HCT116 (cell line): Measurements from ENCODE around the gene KLRD1. TPM values are rescaled to one million over a fixed set of nuclear protein-coding genes. Genes with fewer than 3 reads are reported as not detected.

ENCODE experiments used
- ATAC-seq: fragments of 200-7000 bp; cut with Tn5 transposase; 2 replicates; pipeline ENCODE4 v1.9.1; 2020; ENCODE audit warnings: mild to moderate bottlenecking, moderate library complexity
- BruUV-seq: library from RNA; stranded (reverse); fragments of 400-500 nt; replicated peaks from 2 replicates; lab custom pipeline; 2021; lab: Mats Ljungman, UMichigan
- CTCF ChIA-PET: fragments of 300-600 bp; sonication (Branson Sonifier 250); formaldehyde crosslinking; loops from one replicate; lab custom pipeline; 2021; ENCODE audit warnings: antibody characterized with exemption; lab: Charles Lee
- POLR2A ChIA-PET: fragments of 300-600, 350-600 bp; sonication (Branson Sonifier 250); formaldehyde crosslinking; loops from one replicate; lab custom pipeline; 2021; ENCODE audit warnings: antibody characterized with exemption; lab: Charles Lee
- RAD21 ChIA-PET, 2 experiments: fragments of 300-600 bp; sonication (Branson Sonifier 250); formaldehyde crosslinking; loops; one replicate each; lab custom pipeline; 2023; ENCODE audit warnings: low total read pairs in 2 of 2; ENCODE audit not compliant: uncharacterized antibody in 2 of 2, unreplicated experiment in 2 of 2, low non-redundant PET in 1 of 2; lab: Charles Lee
- DNase-seq: peaks from one replicate; pipeline ENCODE4 v3.0.0-alpha.2; 2010; ENCODE audit warnings: low read depth, low spot score
- H2AFZ ChIP-seq: fragments of 200-600 bp; shearing (Covaris generic), sonication (generic); 2 replicates; pipeline ENCODE4 v1.6.1; 2017; ENCODE audit warnings: low read depth, mixed run types, mixed read lengths, antibody characterized with exemption, low read length; ENCODE audit not compliant: poor library complexity, severe bottlenecking
- H3K27ac ChIP-seq: 2 replicates; pipeline ENCODE4 v1.5.1; 2012; ENCODE audit warnings: low read depth, low read length
- H3K27me3 ChIP-seq: fragments of 200-600 bp; sonication (generic); 2 replicates; pipeline ENCODE4 v1.6.1; 2016; ENCODE audit warnings: mixed run types, low read length, mixed read lengths; ENCODE audit not compliant: insufficient read depth
- H3K36me3 ChIP-seq, 2 experiments: fragments of 200-500 bp in 1 of 2; fragments of 200-600 bp in 1 of 2; sonication (Bioruptor generic) in 1 of 2; sonication (generic) in 1 of 2; 2 replicates each; pipeline versions ENCODE4 v1.5.1 to v1.6.1; 2014 to 2016; ENCODE audit warnings: low read length in 2 of 2, inconsistent platforms in 1 of 2, mixed read lengths in 1 of 2, mixed run types in 1 of 2; ENCODE audit not compliant: insufficient read depth in 2 of 2, control insufficient read depth in 1 of 2
- H3K4me1 ChIP-seq, 2 experiments: fragments of 200-600 bp in 1 of 2; sonication (generic) in 1 of 2; 2 replicates each; pipeline versions ENCODE4 v1.5.1 to v1.6.1; 2012 to 2017; ENCODE audit warnings: low read length in 2 of 2, inconsistent platforms in 1 of 2, mild to moderate bottlenecking in 1 of 2, mixed read lengths in 1 of 2, mixed run types in 1 of 2, moderate library complexity in 1 of 2; ENCODE audit not compliant: insufficient read depth in 2 of 2, control insufficient read depth in 1 of 2
- H3K4me2 ChIP-seq: fragments of 200-600 bp; sonication (generic); 2 replicates; pipeline ENCODE4 v1.6.1; 2017; ENCODE audit warnings: mixed run types, low read length, mixed read lengths
- H3K4me3 ChIP-seq, 2 experiments: fragments of 200-600 bp in 1 of 2; sonication (generic) in 1 of 2; replicated peaks in 1 of 2; 2 replicates each; pipeline ENCODE4 v1.5.1; 2011 to 2016; ENCODE audit warnings: low read length in 2 of 2, control low read depth in 1 of 2, low read depth in 1 of 2, mild to moderate bottlenecking in 1 of 2, mixed read lengths in 1 of 2, mixed run types in 1 of 2
- H3K79me2 ChIP-seq: fragments of 200-600 bp; sonication (generic); 2 replicates; pipeline ENCODE4 v1.6.1; 2017; ENCODE audit warnings: mild to moderate bottlenecking, mixed run types, low read length, moderate library complexity, mixed read lengths; ENCODE audit not compliant: insufficient read depth
- H3K9ac ChIP-seq: fragments of 200-600 bp; sonication (generic); 2 replicates; pipeline ENCODE4 v1.6.1; 2016; ENCODE audit warnings: low read length, mixed read lengths
- H3K9me2 ChIP-seq: fragments of 200-600 bp; sonication (generic), shearing (Covaris generic); 2 replicates; pipeline ENCODE4 v1.6.1; 2017; ENCODE audit warnings: mixed run types, mild to moderate bottlenecking, moderate library complexity; ENCODE audit not compliant: insufficient read depth
- H3K9me3 ChIP-seq, 2 experiments: fragments of 200-500 bp in 1 of 2; fragments of 200-600 bp in 1 of 2; sonication (Bioruptor generic) in 1 of 2; sonication (generic) in 1 of 2; 2 replicates each; pipeline ENCODE4 v1.6.1; 2014 to 2017; ENCODE audit warnings: low read length in 2 of 2, mixed read lengths in 2 of 2, inconsistent platforms in 1 of 2, low read depth in 1 of 2, mild to moderate bottlenecking in 1 of 2, mixed run types in 1 of 2, moderate library complexity in 1 of 2; ENCODE audit not compliant: control insufficient read depth in 1 of 2, insufficient read depth in 1 of 2
- H4K20me1 ChIP-seq: fragments of 200-600 bp; sonication (generic), shearing (Covaris generic); 2 replicates; pipeline ENCODE4 v1.6.1; 2017; ENCODE audit warnings: mixed run types, mild to moderate bottlenecking, moderate library complexity; ENCODE audit not compliant: insufficient read depth
- ATF3 ChIP-seq: IDR thresholded peaks from 2 replicates; pipeline ENCODE4 v1.6.1; 2012
- CBX3 ChIP-seq: IDR thresholded peaks from 2 replicates; pipeline ENCODE4 v1.6.1; 2012; ENCODE audit warnings: low read depth
- CEBPB ChIP-seq: IDR thresholded peaks from 2 replicates; pipeline ENCODE4 v1.6.1; 2012; ENCODE audit warnings: low read depth
- ELF1 ChIP-seq: IDR thresholded peaks from 2 replicates; pipeline ENCODE4 v1.6.1; 2012; ENCODE audit warnings: low read depth, borderline replicate concordance
- EZH2 ChIP-seq: fragments of 200-600 bp; sonication (generic); IDR thresholded peaks from 2 replicates; pipeline ENCODE4 v1.6.1; 2017; ENCODE audit warnings: antibody characterized with exemption, mixed run types
- JUND ChIP-seq: IDR thresholded peaks from 2 replicates; pipeline ENCODE4 v1.6.1; 2012
- MAX ChIP-seq: IDR thresholded peaks from 2 replicates; pipeline ENCODE4 v1.6.1; 2012
- POLR2A ChIP-seq: IDR thresholded peaks from 2 replicates; pipeline ENCODE4 v1.7.0; 2011; ENCODE audit warnings: borderline replicate concordance; ENCODE audit not compliant: insufficient read depth, insufficient read length; ENCODE audit errors: extremely low read depth
- POLR2AphosphoS5 ChIP-seq: IDR thresholded peaks from 2 replicates; pipeline ENCODE4 v1.6.1; 2011; ENCODE audit warnings: mild to moderate bottlenecking, low read depth, low read length, moderate library complexity
- RAD21 ChIP-seq: IDR thresholded peaks from 2 replicates; pipeline ENCODE4 v1.6.1; 2012; ENCODE audit warnings: low read depth, mild to moderate bottlenecking
- REST ChIP-seq: IDR thresholded peaks from 2 replicates; pipeline ENCODE4 v1.6.1; 2012; ENCODE audit warnings: low read depth
- SIN3A ChIP-seq: IDR thresholded peaks from 2 replicates; pipeline ENCODE4 v1.6.1; 2012; ENCODE audit warnings: low read depth
- SRF ChIP-seq: IDR thresholded peaks from 2 replicates; pipeline ENCODE4 v1.6.1; 2012; ENCODE audit warnings: low read depth
- YY1 ChIP-seq: IDR thresholded peaks from 2 replicates; pipeline ENCODE4 v1.6.1; 2011; ENCODE audit warnings: low read length, low read depth, moderate library complexity, mild to moderate bottlenecking; ENCODE audit not compliant: insufficient replicate concordance; ENCODE audit errors: extremely low read depth
- ZFX ChIP-seq: fragments of 450-650 bp; IDR thresholded peaks from 2 replicates; pipeline ENCODE4 v1.6.1; 2017
- ZNF274 ChIP-seq: fragments of 200-500 bp; sonication (Bioruptor generic); IDR thresholded peaks from 2 replicates; pipeline ENCODE4 v1.6.1; 2014; ENCODE audit warnings: mild to moderate bottlenecking, low read depth, low read length, inconsistent platforms
- intact Hi-C: fragments of 100-400 bp; cut with micrococcal nuclease; formaldehyde crosslinking; loops from 2 replicates; pipeline ENCODE4 v1.10.0; 2022
- total RNA-seq: library from RNA; stranded (reverse); gene quantifications from one replicate; pipeline ENCODE4 v1.2.1, GENCODE V29; 2021; ENCODE audit not compliant: unreplicated experiment

Gene KLRD1
- total RNA-seq, 1 experiment from 2014 or later: 0.27 TPM

- H4K20me1 ChIP-seq: no peaks in the 10 kb centered on the region
- intact Hi-C loops: no loop called here
- H3K9me2 ChIP-seq: no peaks in the 10 kb centered on the region
- BruUV-seq: no TSS peak
- no peaks in the 10 kb centered on the region for H3K36me3 ChIP-seq
- DNase-seq: no peak
- H3K4me1 ChIP-seq: no peaks in the 10 kb centered on the region
- no peaks in the 10 kb centered on the region for H3K27me3 ChIP-seq
- no peak overlapping the region for H3K9ac ChIP-seq
- H3K79me2 ChIP-seq: no peaks in the 10 kb centered on the region
- TF ChIP-seq CBX3: no peak
- no peak for TF ChIP-seq POLR2A
- TF ChIP-seq RAD21: no peak
- no peak for TF ChIP-seq SRF
- no peak for TF ChIP-seq SIN3A
- no peak for TF ChIP-seq MAX
- no peak for TF ChIP-seq EZH2
- no peak for TF ChIP-seq ELF1
- no peak for TF ChIP-seq JUND
- TF ChIP-seq ATF3: no peak
- TF ChIP-seq POLR2AphosphoS5: no peak
- no peak for TF ChIP-seq ZNF274
- TF ChIP-seq CEBPB: no peak
- no peak for TF ChIP-seq YY1
- no peak for TF ChIP-seq REST
- TF ChIP-seq ZFX: no peak
- no peaks in the 10 kb centered on the region for H3K9me3 ChIP-seq
- no peak overlapping the region for H2AFZ ChIP-seq
- no peak overlapping the region for H3K4me2 ChIP-seq
- CTCF ChIA-PET: no interaction called here
- no peak overlapping the region for H3K27ac ChIP-seq
- no peak for ATAC-seq
- POLR2A ChIA-PET: no interaction called here
- RAD21 ChIA-PET: no interaction called here
- H3K4me3 ChIP-seq: no peak overlapping the region
Observed at GRCh38 chr12:10279937-10280336, 27.7 kb upstream of the KLRD1 start.
